IPS-NIHi7 (cell line): Measurements from ENCODE around the gene GSTA3.
A peak's percentile ranks its signal among the peaks of the same experiment; 100 is the strongest.
"Not testable (repeated sequence)": the region's sequence is repeated elsewhere in the genome, so short reads cannot be mapped to it uniquely, and the experiment has no call there.

Source experiments
- DNase-seq: peaks from one replicate; pipeline ENCODE4 v3.0.0; 2012; ENCODE audit warnings: mixed read lengths; ENCODE audit errors: extremely low spot score

Gene GSTA3

GRCh38 chr6:52914516-52914915 is 5.0 kb upstream of the GSTA3 start:
- DNase-seq: no peak

- no peak for DNase-seq
Measured at GRCh38 chr6:52910091-52910490, 593 bp upstream of the GSTA3 start.

GRCh38 chr6:52909131-52909530 is 367 bp downstream of the GSTA3 start:
- DNase-seq: no peak

- DNase-seq: no peak
Measured at GRCh38 chr6:52908526-52908925, 972 bp downstream of the GSTA3 start.

GRCh38 chr6:52904562-52905279 is 4.8 kb downstream of the GSTA3 start:
- DNase-seq: peak; percentile 70

- DNase-seq: no peak
Measured at GRCh38 chr6:52900536-52900935, 9.0 kb downstream of the GSTA3 start.

GRCh38 chr6:52895790-52896189 is 13.7 kb downstream of the GSTA3 start:
- DNase-seq: not testable (repeated sequence)

GRCh38 chr6:52894285-52894684 is 15.2 kb downstream of the GSTA3 start:
- DNase-seq: no peak

- DNase-seq: no peak
Measured at GRCh38 chr6:52893803-52894202, 15.7 kb downstream of the GSTA3 start.

GRCh38 chr6:52893221-52893620 is 16.3 kb downstream of the GSTA3 start:
- DNase-seq: no peak

- no peak for DNase-seq
Measured at GRCh38 chr6:52890018-52890417, 19.5 kb downstream of the GSTA3 start.

GRCh38 chr6:52887910-52888524 is 21.5 kb downstream of the GSTA3 start:
- no peak for DNase-seq

- peak; percentile 89 for DNase-seq
Measured at GRCh38 chr6:52881996-52882841, 27.3 kb downstream of the GSTA3 start.

GRCh38 chr6:52881662-52881995 is 27.9 kb downstream of the GSTA3 start:
- no peak for DNase-seq

GRCh38 chr6:52877786-52878185 is 31.7 kb downstream of the GSTA3 start:
- DNase-seq: no peak

GRCh38 chr6:52877168-52877567 is 32.3 kb downstream of the GSTA3 start:
- DNase-seq: no peak

GRCh38 chr6:52876056-52876787 is 33.3 kb downstream of the GSTA3 start:
- DNase-seq: no peak

GRCh38 chr6:52872031-52872430 is 37.5 kb downstream of the GSTA3 start:
- no peak for DNase-seq

GRCh38 chr6:52871621-52872020 is 37.9 kb downstream of the GSTA3 start:
- no peak for DNase-seq

GRCh38 chr6:52870335-52871091 is 39.0 kb downstream of the GSTA3 start:
- not testable (repeated sequence) for DNase-seq

- DNase-seq: not testable (repeated sequence)
Measured at GRCh38 chr6:52868899-52869298, 40.6 kb downstream of the GSTA3 start.
